Natural killer cell (primary cell): ENCODE measurements around the gene GJA1. TPM values are rescaled to one million over a fixed set of nuclear protein-coding genes. Genes with fewer than 3 reads are reported as not detected.
A peak's percentile ranks its signal among the peaks of the same experiment; 100 is the strongest.
"Not testable (repeated sequence)": the region's sequence is repeated elsewhere in the genome, so short reads cannot be mapped to it uniquely, and the experiment has no call there.

ENCODE experiments used
- ATAC-seq, 3 donors: fragments of 150-1000 bp in 2 of 3; fragments of 200-7000 bp in 1 of 3; cut with Tn5 transposase; 1 replicate in 1 of 3; 2 replicates in 2 of 3; pipeline ENCODE4 v1.10.0; 2021; ENCODE audit warnings: mild to moderate bottlenecking in 2 of 3, moderate library complexity in 2 of 3
- DNase-seq, 2 donors: peaks; one replicate each; pipeline versions ENCODE4 v3.0.0 to v3.0.0-alpha.2; 2013 to 2021; ENCODE audit warnings: mixed read lengths in 1 of 2
- H3K27ac ChIP-seq: one replicate; pipeline ENCODE4 v1.5.1; 2013; ENCODE audit warnings: mild to moderate bottlenecking, low read length
- H3K27me3 ChIP-seq: one replicate; pipeline ENCODE4 v1.6.1; 2013; ENCODE audit warnings: low read length; ENCODE audit not compliant: control insufficient read depth, insufficient read depth
- H3K36me3 ChIP-seq: one replicate; pipeline ENCODE4 v1.6.1; 2013; ENCODE audit warnings: low read length; ENCODE audit not compliant: control insufficient read depth, insufficient read depth
- H3K4me1 ChIP-seq: one replicate; pipeline ENCODE4 v1.6.1; 2013; ENCODE audit warnings: low read length; ENCODE audit not compliant: control insufficient read depth, insufficient read depth
- H3K4me3 ChIP-seq: one replicate; pipeline ENCODE4 v1.5.1; 2013; ENCODE audit warnings: low read length
- H3K9me3 ChIP-seq: one replicate; pipeline ENCODE4 v1.6.1; 2013; ENCODE audit warnings: low read length; ENCODE audit not compliant: control insufficient read depth, insufficient read depth
- H3K27ac Mint-ChIP-seq, 2 donors: one replicate each; pipeline ENCODE4 v1.8.0; 2022; ENCODE audit warnings: mild to moderate bottlenecking in 2 of 2, mixed read lengths in 2 of 2, moderate library complexity in 1 of 2
- H3K27me3 Mint-ChIP-seq, 2 donors: one replicate each; pipeline ENCODE4 v1.8.0; 2022; ENCODE audit warnings: low read depth in 2 of 2, mixed read lengths in 2 of 2
- H3K36me3 Mint-ChIP-seq: one replicate; pipeline ENCODE4 v1.8.0; 2022; ENCODE audit warnings: mixed read lengths
- H3K4me1 Mint-ChIP-seq, 2 donors: one replicate each; pipeline ENCODE4 v1.8.0; 2022; ENCODE audit warnings: mixed read lengths in 2 of 2
- H3K4me3 Mint-ChIP-seq: one replicate; pipeline ENCODE4 v1.8.0; 2022; ENCODE audit warnings: mild to moderate bottlenecking, moderate library complexity, mixed read lengths
- H3K9me3 Mint-ChIP-seq, 2 donors: one replicate each; pipeline ENCODE4 v1.8.0; 2022; ENCODE audit warnings: mixed read lengths in 2 of 2
- WGBS: methylation state at CpG from one replicate; pipeline ENCODE4 v1.1.7; 2013; ENCODE audit warnings: missing lambda C conversion rate; ENCODE audit not compliant: insufficient coverage; 5-methylcytosine and 5-hydroxymethylcytosine counted together
- intact Hi-C: fragments of 100-400 bp; cut with micrococcal nuclease; formaldehyde crosslinking; loops from one replicate; pipeline ENCODE4 v1.14.2; 2022
- total RNA-seq, 4 donors: library from RNA; stranded (reverse); fragments of 120-200 nt in 1 of 4; gene quantifications; one replicate each; pipeline versions ENCODE4 v1.2.3 to v1.2.4, GENCODE V29; 2013 to 2022
- TF ChIP-seq, protein P1 (sequence below): fragments of 200-600 bp; IDR thresholded peaks from one replicate; pipeline ENCODE4 v1.8.0; 2022; ENCODE audit warnings: antibody characterized with exemption

The GJA1 gene
- total RNA-seq = not detected
- not detected for total RNA-seq (2013)

DNA sequence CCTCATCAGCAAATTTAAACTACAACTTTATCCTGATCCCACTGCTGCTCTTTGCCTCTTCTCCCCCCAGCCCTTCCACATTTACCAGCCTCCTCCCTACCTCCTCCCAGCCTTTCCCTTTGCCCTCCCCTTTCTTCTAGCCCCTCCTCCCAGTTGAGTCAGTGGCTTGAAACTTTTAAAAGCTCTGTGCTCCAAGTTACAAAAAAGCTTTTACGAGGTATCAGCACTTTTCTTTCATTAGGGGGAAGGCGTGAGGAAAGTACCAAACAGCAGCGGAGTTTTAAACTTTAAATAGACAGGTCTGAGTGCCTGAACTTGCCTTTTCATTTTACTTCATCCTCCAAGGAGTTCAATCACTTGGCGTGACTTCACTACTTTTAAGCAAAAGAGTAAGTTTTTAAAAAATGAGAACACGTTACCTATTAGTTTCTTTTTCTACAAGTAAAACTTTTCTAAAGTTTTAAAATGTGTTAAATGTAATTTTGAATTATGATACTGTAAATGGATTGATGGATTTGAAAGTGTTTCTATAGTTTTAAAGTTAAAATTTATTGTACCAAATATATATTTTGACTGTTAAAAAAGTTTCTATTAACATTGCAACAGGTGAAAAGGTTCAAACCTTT, at the start of gene GJA1:
Gene GJA1 (plus strand): TSS at position 203 of the 626 bp plus-strand sequence. CDS start 11,202 bp downstream, outside the sequence.
- Mint-ChIP-seq H3K4me3 (peak within 1 kb of the TSS; percentile 63), H3K27ac (no peak within 1 kb of the TSS), H3K36me3 (no peaks in the 10 kb centered on the region), H3K9me3 (peaks cover 2 to 3% of the 10 kb centered on the region in 2 donors), H3K27me3 (peaks cover 36 to 40% of the 10 kb centered on the region in 2 donors), H3K4me1 (peaks cover 5 to 6% of the 10 kb centered on the region in 2 donors)
- Histone ChIP-seq H3K36me3 (no peaks in the 10 kb centered on the region), H3K27me3 (peaks cover 17% of the 10 kb centered on the region), H3K9me3 (no peaks in the 10 kb centered on the region), H3K27ac (no peak within 1 kb of the TSS), H3K4me1 (peaks cover 12% of the 10 kb centered on the region), H3K4me3 (no peak within 1 kb of the TSS)
- ATAC-seq = no peak
- WGBS = 42% methylated on average over 4 of the region's 5 CpGs
- DNase-seq = no peak
- intact Hi-C loops = no loop called here
- TF ChIP-seq, protein P1, sequence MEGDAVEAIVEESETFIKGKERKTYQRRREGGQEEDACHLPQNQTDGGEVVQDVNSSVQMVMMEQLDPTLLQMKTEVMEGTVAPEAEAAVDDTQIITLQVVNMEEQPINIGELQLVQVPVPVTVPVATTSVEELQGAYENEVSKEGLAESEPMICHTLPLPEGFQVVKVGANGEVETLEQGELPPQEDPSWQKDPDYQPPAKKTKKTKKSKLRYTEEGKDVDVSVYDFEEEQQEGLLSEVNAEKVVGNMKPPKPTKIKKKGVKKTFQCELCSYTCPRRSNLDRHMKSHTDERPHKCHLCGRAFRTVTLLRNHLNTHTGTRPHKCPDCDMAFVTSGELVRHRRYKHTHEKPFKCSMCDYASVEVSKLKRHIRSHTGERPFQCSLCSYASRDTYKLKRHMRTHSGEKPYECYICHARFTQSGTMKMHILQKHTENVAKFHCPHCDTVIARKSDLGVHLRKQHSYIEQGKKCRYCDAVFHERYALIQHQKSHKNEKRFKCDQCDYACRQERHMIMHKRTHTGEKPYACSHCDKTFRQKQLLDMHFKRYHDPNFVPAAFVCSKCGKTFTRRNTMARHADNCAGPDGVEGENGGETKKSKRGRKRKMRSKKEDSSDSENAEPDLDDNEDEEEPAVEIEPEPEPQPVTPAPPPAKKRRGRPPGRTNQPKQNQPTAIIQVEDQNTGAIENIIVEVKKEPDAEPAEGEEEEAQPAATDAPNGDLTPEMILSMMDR = no peak

DNA sequence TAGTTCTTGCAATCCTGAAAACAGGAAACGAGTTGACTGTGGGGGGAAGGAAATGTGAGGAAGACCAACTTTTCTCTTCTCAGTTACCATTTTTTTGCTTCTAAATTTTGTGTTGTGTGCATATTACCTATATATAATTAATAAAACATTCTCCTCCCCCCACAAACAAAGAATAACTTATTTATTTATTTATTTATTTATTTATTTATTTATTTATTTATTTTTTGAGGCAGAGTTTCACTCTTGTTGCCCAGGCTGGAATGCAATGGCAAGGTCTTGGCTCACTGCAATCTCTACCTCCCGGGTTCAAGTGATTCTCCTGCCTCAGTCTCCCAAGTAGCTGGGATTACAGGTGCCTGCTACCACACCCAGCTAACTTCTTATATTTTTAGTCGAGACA, 48.9 kb upstream of the GJA1 start:
- H3K9me3 ChIP-seq, H3K9me3 Mint-ChIP-seq, H3K36me3 ChIP-seq, H3K27me3 Mint-ChIP-seq, H3K4me1 Mint-ChIP-seq, DNase-seq, H3K36me3 Mint-ChIP-seq, H3K4me1 ChIP-seq, ATAC-seq, H3K4me3 ChIP-seq, intact Hi-C loops, H3K27ac ChIP-seq, H3K27ac Mint-ChIP-seq, H3K4me3 Mint-ChIP-seq, H3K27me3 ChIP-seq: not testable (repeated sequence)
- 96% methylated on average over 2 of the region's 3 CpGs for WGBS

DNA sequence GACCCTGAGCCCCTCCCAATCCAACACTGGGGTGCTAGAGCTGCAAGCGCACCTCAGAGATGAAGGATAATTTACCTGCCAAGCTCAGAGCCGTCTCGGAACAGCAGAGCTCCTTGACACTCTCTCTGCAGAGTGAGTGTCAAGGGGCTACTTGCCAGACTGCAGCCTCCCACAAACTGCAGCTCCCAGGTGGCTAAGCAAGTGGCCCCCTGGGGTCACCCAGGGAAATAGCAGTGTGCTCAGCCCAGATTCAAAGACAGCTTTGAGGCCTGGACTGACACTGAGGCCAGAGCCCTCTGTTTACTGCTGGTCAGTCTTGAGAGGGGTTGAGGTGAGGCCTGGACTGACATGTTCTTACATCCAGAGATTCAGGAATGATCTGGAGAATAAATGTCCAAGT, 46.0 kb upstream of the GJA1 start:
- Mint-ChIP-seq H3K4me1 (no peaks in the 10 kb centered on the region), H3K27ac (no peak overlapping the region), H3K4me3 (no peak overlapping the region), H3K36me3 (no peaks in the 10 kb centered on the region), H3K27me3 (no peaks in the 10 kb centered on the region), H3K9me3 (no peaks in the 10 kb centered on the region)
- DNase-seq (no peak), ATAC-seq (no peak)
- Histone ChIP-seq H3K4me1 (no peaks in the 10 kb centered on the region), H3K27me3 (no peaks in the 10 kb centered on the region), H3K27ac (no peak overlapping the region), H3K9me3 (no peaks in the 10 kb centered on the region), H3K36me3 (no peaks in the 10 kb centered on the region), H3K4me3 (no peak overlapping the region)
- whole genome bisulfite sequencing = 87% methylated on average over 3 of the region's 3 CpGs
- TF ChIP-seq, protein P1 = no peak
- intact Hi-C loops = no loop called here

DNA sequence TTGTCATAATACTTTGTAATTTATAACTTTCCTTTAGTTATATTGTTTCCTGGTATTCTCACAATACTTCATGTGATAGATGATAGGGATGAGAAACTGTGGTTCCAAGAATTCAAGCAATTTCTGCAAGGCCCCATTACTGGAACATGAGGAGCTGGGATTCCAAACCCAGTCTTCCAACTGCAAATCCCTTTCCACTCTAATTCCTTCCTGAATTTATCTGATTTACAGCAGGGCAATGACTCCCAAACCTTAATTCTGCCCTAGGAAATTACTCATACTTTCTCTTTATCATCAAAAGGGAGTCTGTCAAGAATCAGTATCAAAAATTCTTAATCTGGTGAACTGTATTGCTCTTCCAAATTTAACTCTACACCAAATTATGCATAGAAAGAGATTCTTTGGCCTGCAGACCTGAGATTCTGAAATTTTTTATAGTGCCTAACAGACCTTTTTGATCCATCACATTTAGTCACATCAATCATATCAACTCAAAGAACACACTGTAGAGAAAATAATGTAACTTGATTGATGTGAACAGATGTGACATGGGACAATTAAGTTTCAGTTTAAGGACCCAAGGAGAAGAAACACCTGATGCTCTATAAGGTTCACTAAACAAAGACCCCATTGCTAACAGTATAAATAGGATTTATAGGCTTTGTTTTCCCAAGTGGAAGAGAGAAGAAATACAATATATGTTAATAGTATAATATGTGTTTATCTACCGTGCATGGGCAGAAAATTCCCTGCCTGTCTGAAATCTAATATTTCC, 41.5 kb upstream of the GJA1 start:
- Histone ChIP-seq H3K36me3 (no peaks in the 10 kb centered on the region), H3K27ac (no peak overlapping the region), H3K4me1 (no peaks in the 10 kb centered on the region), H3K9me3 (no peaks in the 10 kb centered on the region), H3K4me3 (no peak overlapping the region), H3K27me3 (no peaks in the 10 kb centered on the region)
- ATAC-seq (no peak), DNase-seq (no peak)
- H3K9me3 Mint-ChIP-seq = no peaks in the 10 kb centered on the region
- peaks cover 5 to 7% of the 10 kb centered on the region in 2 donors for H3K27me3 Mint-ChIP-seq
- no peaks in the 10 kb centered on the region for H3K36me3 Mint-ChIP-seq
- no peaks in the 10 kb centered on the region for H3K4me1 Mint-ChIP-seq
- no peak overlapping the region for H3K4me3 Mint-ChIP-seq
- intact Hi-C loops = no loop called here
- TF ChIP-seq, protein P1 = no peak
- WGBS = no CpG with 5 or more reads among the region's 1 CpG
- H3K27ac Mint-ChIP-seq = no peak overlapping the region
